BJ (cell line): Measurements from ENCODE around the gene PLEKHF1. TPM values are rescaled to one million over a fixed set of nuclear protein-coding genes. Genes with fewer than 3 reads are reported as not detected.

Source experiments
- CTCF ChIA-PET: fragments of 350-600 bp; formaldehyde crosslinking; extraction: SDS; loops from one replicate; lab custom pipeline; 2021; ENCODE audit warnings: antibody characterized with exemption, inconsistent platforms; lab: Yijun Ruan, JAX
- POLR2A ChIA-PET: fragments of 300-600 bp; sonication (Branson Sonifier 250); formaldehyde crosslinking; extraction: SDS; loops from one replicate; lab custom pipeline; 2021; ENCODE audit warnings: antibody characterized with exemption; lab: Charles Lee
- DNase-seq: peaks from one replicate; pipeline ENCODE4 v3.0.0-alpha.2; 2011; ENCODE audit warnings: low read depth
- H3K27me3 ChIP-seq: 2 replicates; pipeline ENCODE4 v1.6.0; 2011; ENCODE audit warnings: low read length; ENCODE audit not compliant: control insufficient read depth, insufficient read depth
- H3K36me3 ChIP-seq: 2 replicates; pipeline ENCODE4 v1.5.1; 2011; ENCODE audit warnings: low read length; ENCODE audit not compliant: control insufficient read depth, insufficient read depth
- H3K4me3 ChIP-seq: 2 replicates; pipeline ENCODE4 v1.5.1; 2011; ENCODE audit warnings: low read depth, mild to moderate bottlenecking, control low read depth, low read length
- CTCF ChIP-seq: IDR thresholded peaks from 2 replicates; pipeline ENCODE4 v1.5.1; 2011; ENCODE audit warnings: low read depth, mild to moderate bottlenecking, control low read depth, inconsistent platforms, low read length, moderate library complexity; ENCODE audit not compliant: insufficient read depth
- polyA plus RNA-seq: library from polyadenylated mRNA; depleted of rRNA; stranded (reverse); fragments of >200 nt; gene quantifications from 2 replicates; pipeline ENCODE4 v1.2.3, GENCODE V29; 2011

Gene PLEKHF1
- polyA plus RNA-seq, 1 experiment = 8.7 TPM

DNA sequence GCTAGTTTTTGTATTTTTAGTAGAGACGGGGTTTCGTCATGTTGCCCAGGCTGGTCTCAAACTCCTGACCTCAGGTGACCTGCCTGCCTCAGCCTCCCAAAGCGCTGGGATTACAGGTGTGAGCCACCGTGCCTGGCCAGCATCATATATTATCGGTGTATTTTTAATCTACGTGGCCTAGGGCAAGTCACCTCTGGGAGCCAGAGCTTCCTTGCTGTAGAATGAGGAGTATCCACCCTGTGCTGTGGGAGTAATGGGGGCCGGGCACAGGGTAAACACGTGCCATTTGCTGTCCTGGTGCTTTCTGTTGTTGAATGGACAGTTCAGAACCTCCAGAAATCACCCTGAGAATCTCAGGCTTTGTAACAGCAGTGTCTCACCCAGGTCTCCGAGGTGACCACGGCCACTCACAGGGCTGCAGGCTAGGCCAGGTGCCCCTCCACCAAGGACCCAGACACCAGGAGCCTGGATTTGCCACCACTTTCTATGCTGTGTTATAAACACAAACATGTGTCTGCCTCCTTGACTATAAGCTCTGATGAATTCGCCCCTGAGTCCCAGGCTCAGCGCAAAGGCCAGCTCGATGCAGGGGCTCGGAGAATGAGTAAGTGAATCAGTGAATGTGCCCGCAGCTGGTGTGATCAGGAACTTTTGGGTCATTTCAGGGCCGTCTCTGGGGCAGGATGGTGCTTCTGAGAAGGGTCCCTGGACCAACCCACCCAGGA lies 36.4 kb upstream of the PLEKHF1 start:
- POLR2A ChIA-PET = interaction anchor here (0.6 kb wide), 1 partner anchor 33 kb away, joined by 4 read pairs; no protein-coding TSS in a partner anchor
- H3K4me3 ChIP-seq = no peak overlapping the region
- no peaks in the 10 kb centered on the region for H3K36me3 ChIP-seq
- H3K27me3 ChIP-seq = peaks cover 2% of the 10 kb centered on the region; the same call in 1 of the 2 replicates
- no peak for TF ChIP-seq CTCF
- CTCF ChIA-PET = interaction anchor here (0.6 to 1.6 kb wide), 3 partner anchors 18 to 87 kb away, joined by 3 to 8 read pairs (median 3); no protein-coding TSS in a partner anchor
- no peak for DNase-seq

- no peak for DNase-seq
- peaks cover 6% of the 10 kb centered on the region for H3K27me3 ChIP-seq
- no peak overlapping the region for H3K4me3 ChIP-seq
- ChIA-PET POLR2A (no interaction called here), CTCF (interaction anchor here (1.0 to 1.1 kb wide), 3 partner anchors 11 to 86 kb away, joined by 3 to 4 read pairs (median 3); no protein-coding TSS in a partner anchor)
- no peak for TF ChIP-seq CTCF
- H3K36me3 ChIP-seq = no peaks in the 10 kb centered on the region
Measured at GRCh38 chr19:29629836-29630534, 35.3 kb upstream of the PLEKHF1 start.

DNA sequence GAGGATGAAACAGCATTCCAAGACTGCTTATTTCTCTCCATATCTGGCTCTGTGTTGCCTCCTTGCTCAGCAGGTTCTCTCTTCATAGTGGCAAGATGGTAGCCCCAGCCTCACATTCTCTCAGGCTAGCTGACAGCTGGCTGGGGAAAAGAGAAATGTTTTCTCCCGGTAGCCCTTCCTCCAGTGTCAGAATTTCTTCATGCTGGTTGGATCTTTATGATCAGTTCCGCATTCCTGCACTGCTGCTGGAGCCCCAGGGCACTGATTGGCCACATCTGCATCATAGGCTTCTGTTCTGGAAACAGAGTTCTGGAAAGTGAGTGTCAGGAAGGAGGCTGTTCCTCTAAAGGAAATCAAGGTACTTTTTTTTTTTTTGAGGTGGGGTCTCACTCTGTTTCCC lies 34.6 kb upstream of the PLEKHF1 start:
- ChIA-PET POLR2A (no interaction called here), CTCF (no interaction called here)

GRCh38 chr19:29631450-29631849 lies 33.8 kb upstream of the PLEKHF1 start:
- no peak overlapping the region for H3K4me3 ChIP-seq
- CTCF ChIA-PET = interaction anchor here (1.8 kb wide), 1 partner anchor 20 kb away, joined by 7 read pairs; no protein-coding TSS in a partner anchor
- no peaks in the 10 kb centered on the region for H3K36me3 ChIP-seq
- POLR2A ChIA-PET = no interaction called here
- no peak for TF ChIP-seq CTCF
- H3K27me3 ChIP-seq = peaks cover 8% of the 10 kb centered on the region
- DNase-seq = no peak

More for the DNA sequence above, 34.6 kb upstream of the PLEKHF1 start:
- no peaks in the 10 kb centered on the region for H3K36me3 ChIP-seq
- no peak for DNase-seq
- TF ChIP-seq CTCF = no peak
- H3K27me3 ChIP-seq = peaks cover 8% of the 10 kb centered on the region
- H3K4me3 ChIP-seq = no peak overlapping the region

- no peak for TF ChIP-seq CTCF
- DNase-seq = no peak
- ChIA-PET POLR2A (no interaction called here), CTCF (interaction anchor here (1.4 kb wide), 1 partner anchor 9 kb away, joined by 4 read pairs; no protein-coding TSS in a partner anchor)
- H3K4me3 ChIP-seq = no peak overlapping the region
- peaks cover 10% of the 10 kb centered on the region for H3K27me3 ChIP-seq
- no peaks in the 10 kb centered on the region for H3K36me3 ChIP-seq
Measured at GRCh38 chr19:29634002-29634401, 31.3 kb upstream of the PLEKHF1 start.
